Stimulated activated CD8-positive, alpha-beta memory T cell treated with anti-CD3 and anti-CD28 coated beads, Interleukin-7, amount 100 ng/mL, for 1 hour (primary cell): Measurements from ENCODE around the gene HOXB4.

Source experiments
- DNase-seq, 2 donors: peaks; one replicate each; pipeline ENCODE4 v3.0.0-alpha.2; 2020; ENCODE audit warnings: low read depth in 2 of 2

Gene HOXB4

GRCh38 chr17:48577946-48578615 lies at the start of gene HOXB4:
Gene HOXB4, minus strand, starts transcription at chr17:48578350. Its CDS starts 31 bp downstream, at chr17:48578319.
- DNase-seq = peak in 1 of 2 donors; percentile 30

- no peak for DNase-seq
Observed at GRCh38 chr17:48627118-48627597, 49.0 kb upstream of the HOXB4 start.

GRCh38 chr17:48626245-48627117 lies 48.3 kb upstream of the HOXB4 start, which contains the start of gene HOXB9:
Gene HOXB9, minus strand, starts transcription at chr17:48626358. Its CDS starts 89 bp downstream, at chr17:48626269.
- DNase-seq = no peak

GRCh38 chr17:48625495-48626244 lies 47.5 kb upstream of the HOXB4 start:
- no peak for DNase-seq

GRCh38 chr17:48624544-48625494 lies 46.7 kb upstream of the HOXB4 start:
- no peak for DNase-seq

GRCh38 chr17:48624118-48624517 lies 46.0 kb upstream of the HOXB4 start:
- no peak for DNase-seq

GRCh38 chr17:48623583-48623982 lies 45.4 kb upstream of the HOXB4 start:
- no peak for DNase-seq

GRCh38 chr17:48622857-48623256 lies 44.7 kb upstream of the HOXB4 start:
- no peak for DNase-seq

GRCh38 chr17:48621410-48622392 lies 43.6 kb upstream of the HOXB4 start:
- no peak for DNase-seq

- no peak for DNase-seq
Observed at GRCh38 chr17:48620461-48621139, 42.5 kb upstream of the HOXB4 start.

GRCh38 chr17:48619826-48620449 lies 41.8 kb upstream of the HOXB4 start:
- no peak for DNase-seq

- DNase-seq = peak; percentile 65 to 77
Observed at GRCh38 chr17:48618256-48618896, 40.2 kb upstream of the HOXB4 start.

- DNase-seq = no peak
Observed at GRCh38 chr17:48617471-48618255, 39.5 kb upstream of the HOXB4 start.

GRCh38 chr17:48616717-48617470 lies 38.7 kb upstream of the HOXB4 start:
- DNase-seq = no peak

GRCh38 chr17:48615963-48616716 lies 38.0 kb upstream of the HOXB4 start:
- no peak for DNase-seq
